Measurements from ENCODE around the gene SEC63.
"Not testable (repeated sequence)": the region's sequence is repeated elsewhere in the genome, so short reads cannot be mapped to it uniquely, and the experiment has no call there.

SEC63 gene, protein sequence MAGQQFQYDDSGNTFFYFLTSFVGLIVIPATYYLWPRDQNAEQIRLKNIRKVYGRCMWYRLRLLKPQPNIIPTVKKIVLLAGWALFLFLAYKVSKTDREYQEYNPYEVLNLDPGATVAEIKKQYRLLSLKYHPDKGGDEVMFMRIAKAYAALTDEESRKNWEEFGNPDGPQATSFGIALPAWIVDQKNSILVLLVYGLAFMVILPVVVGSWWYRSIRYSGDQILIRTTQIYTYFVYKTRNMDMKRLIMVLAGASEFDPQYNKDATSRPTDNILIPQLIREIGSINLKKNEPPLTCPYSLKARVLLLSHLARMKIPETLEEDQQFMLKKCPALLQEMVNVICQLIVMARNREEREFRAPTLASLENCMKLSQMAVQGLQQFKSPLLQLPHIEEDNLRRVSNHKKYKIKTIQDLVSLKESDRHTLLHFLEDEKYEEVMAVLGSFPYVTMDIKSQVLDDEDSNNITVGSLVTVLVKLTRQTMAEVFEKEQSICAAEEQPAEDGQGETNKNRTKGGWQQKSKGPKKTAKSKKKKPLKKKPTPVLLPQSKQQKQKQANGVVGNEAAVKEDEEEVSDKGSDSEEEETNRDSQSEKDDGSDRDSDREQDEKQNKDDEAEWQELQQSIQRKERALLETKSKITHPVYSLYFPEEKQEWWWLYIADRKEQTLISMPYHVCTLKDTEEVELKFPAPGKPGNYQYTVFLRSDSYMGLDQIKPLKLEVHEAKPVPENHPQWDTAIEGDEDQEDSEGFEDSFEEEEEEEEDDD

GRCh38 chr6:107957909-107958688 lies at the start of gene SEC63:
TSS of gene SEC63 (minus strand) at chr6:107958208. CDS start at chr6:107958009, 199 bp downstream.
- peak; percentile 79 for DNase-seq

DNA sequence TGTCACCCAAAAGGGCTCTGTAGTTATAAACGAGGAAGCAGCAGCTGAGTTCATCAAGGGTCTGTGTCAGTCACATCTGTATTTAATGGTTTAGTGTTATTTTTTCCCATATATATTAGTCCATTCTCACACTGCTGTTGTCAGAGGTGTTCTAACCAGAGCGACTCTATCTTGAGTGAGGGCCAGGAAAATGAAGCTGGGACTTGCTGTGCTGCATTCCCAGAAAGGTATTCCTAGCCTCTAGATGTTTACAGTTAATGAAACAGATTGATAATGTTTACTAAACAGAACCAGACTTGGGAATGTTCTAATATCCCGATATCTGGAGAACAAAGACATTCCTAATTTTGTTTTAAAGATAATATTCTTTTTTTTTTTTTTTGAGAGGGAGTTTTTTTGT lies 48.0 kb upstream of the SEC63 start:
- no peak for DNase-seq

DNA sequence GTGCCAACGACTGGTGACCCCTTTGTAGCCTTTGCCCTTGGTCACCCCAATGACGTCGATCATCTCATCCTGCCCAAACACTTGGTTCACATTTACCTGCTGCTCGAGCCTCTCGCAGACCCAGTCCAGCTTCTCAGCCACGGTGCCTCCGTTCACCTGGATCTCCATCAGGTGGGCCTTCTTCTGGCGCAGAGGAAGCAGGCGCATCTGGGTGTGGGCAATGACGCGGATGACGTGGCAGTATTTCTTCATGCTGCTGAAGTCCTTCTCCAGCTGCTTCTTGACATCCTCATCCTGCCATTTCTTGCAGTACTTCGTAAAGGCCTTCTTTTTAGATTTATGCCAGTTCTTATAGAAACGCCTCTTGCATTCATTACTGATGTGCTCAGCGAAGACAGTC lies 46.9 kb upstream of the SEC63 start:
- DNase-seq: no peak

DNA sequence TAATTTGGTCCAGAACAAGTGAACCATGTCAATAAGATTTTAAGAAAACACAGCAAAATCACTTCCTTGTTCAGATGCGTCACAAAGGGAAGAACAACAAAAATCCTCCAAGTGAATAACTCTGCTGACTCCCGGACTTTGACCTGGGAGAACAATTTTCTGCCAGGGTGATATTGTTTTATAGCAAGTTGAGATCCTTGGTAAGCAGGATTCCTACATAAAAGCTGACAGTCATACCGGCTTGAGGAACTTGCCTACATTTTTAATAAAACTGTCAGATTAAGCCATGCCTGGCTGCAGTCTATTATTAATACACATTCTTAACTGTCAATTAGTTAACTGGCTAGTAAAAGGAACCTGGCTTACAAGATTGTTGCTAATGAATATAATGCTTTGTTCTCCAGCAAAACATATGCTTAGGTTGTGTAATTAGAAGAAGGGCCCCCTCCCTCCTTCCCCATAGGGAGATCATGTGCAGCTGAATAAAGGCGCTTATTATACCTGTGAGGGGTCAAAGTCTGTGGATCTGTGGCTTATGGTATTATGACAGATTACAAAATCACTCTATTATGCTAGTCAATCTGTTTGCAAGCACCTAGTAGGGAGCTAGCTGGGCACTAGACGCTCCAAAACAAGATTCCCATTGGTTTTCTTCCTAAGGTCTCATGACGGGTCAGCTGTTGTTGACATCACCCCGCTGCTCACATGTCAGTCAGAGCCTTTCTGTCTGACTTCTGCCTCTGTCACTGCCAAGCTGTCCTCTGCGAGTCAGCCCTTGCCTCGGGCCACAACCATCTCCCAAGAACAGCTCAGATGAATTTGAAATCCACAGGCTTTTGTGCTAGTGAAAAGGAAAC lies 44.6 kb upstream of the SEC63 start:
- DNase-seq: no peak

DNA sequence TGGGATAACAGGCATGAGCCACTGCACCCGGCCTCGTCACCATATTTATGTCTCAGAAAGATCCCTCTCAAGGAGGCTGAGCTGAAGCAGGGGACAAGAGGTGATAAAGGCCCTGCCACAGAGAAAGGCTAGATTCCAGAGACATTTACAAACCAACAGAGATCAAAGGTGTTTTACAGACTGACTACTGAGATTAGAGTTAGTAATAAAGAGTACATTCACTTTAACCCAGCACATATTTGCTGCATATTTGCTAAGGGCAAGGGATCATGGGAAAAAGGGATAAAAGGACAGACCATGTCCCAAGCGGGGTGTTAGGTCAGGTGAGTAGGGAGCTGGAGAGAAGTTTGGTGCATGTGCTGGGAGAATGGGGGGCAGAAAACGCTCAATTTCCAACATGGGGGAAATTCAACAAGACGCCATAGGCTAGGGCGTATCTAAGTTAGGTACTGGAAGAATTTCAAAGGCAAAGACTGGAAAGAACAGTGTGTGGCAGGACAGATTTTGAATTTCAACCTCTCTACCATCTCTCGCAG lies 43.8 kb upstream of the SEC63 start:
- no peak for DNase-seq

- not testable (repeated sequence) for DNase-seq
Measured at GRCh38 chr6:108000259-108000658, 42.3 kb upstream of the SEC63 start.

- DNase-seq: no peak
Measured at GRCh38 chr6:107999341-107999740, 41.3 kb upstream of the SEC63 start.

DNA sequence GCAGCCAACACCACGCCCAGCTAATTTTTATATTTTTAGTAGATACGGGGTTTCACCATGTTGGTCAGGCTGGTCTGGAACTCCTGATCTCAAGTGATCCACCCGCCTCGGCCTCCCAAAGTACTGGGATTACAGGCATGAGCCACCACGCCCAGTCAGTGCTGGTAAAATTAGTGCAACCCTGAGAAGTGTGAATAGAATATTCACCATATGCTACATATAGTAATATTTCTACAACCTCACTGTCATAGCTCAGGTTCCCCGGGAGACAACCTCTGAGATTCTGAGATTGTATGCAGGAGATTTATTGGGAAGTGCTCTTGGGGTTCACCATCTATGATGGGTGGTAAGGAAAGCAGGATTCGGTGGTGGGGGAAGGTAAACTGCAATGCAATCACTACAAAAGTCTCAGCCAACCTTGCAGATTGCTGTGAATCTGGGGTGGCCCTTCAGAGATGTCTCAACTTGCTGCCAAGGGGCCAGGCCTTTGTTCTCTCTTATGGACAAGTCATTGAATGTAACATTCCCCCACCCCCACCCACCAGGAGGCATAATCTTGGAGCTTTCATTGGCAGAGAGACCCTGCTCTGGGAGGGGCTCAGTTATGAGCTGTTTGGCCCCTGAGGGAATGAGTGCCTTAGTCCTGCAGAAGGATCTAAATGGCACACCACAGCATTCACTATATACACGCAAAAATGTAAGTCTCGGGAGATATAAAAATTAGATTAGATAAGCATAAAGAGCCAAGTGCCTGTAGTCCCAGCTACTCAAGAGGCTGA lies 34.0 kb upstream of the SEC63 start:
- no peak for DNase-seq

DNA sequence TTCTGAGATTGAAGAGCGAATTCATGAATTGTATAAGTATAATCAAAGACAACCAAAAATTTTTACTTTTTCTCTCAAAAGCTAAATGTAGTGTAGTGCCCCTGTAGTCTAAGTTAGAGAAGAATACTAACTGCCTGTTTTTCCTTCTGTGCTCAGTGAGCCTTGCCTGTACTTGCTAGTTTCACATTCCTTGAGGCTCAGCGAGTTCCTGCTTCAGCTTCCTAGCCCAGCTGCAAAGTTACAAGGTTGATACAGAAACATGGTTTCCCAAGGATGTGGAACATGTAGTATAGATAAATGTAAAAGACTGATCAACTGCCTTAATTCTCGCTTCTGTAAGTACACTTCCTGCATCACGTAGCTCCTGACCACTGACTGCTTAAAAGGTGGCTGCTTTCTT lies 33.1 kb upstream of the SEC63 start:
- DNase-seq: no peak

GRCh38 chr6:107990587-107990986 lies 32.6 kb upstream of the SEC63 start:
- not testable (repeated sequence) for DNase-seq

- no peak for DNase-seq
Measured at GRCh38 chr6:107989166-107990094, 31.4 kb upstream of the SEC63 start.

- no peak for DNase-seq
Measured at GRCh38 chr6:107988570-107988969, 30.6 kb upstream of the SEC63 start.

DNA sequence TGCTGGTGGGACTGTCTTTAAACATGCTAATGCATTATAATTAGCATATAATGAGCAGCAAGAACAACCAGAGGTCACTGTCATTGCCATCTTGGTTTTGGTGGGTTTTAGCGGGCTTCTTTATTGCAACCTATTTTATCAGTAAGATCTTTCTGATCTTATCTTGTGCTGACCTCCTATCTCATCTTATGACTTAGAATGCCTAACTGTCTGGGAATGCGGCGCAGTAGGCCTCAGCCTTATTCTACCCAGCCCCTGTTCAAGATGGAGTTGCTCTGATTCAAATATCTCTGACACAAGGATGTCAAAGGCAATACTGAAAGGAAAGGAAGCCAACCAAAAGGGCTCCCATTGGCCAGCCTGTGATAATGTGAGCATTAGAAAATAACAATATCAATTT lies 29.8 kb upstream of the SEC63 start:
- no peak for DNase-seq

DNA sequence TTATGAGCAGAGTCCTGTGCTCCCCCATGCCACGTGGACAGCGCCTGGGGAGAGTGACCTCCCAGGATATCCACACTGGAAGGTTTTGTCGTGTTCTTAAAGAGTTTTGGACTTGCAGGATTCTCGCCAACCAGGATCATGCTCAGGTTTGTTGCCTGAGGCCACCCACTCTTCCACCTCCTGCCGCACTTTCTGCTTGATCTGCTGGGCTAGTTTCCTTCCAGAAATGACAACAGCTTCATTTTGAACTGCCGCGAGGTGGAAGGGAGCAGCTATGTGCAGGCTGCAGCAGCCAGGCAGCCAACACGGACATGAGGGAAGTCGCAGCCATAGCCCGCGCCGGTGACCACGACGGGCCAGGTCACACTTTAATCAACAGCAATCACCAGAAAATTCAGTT lies 27.7 kb upstream of the SEC63 start:
- no peak for DNase-seq

- DNase-seq: no peak
Measured at GRCh38 chr6:107983811-107984210, 25.8 kb upstream of the SEC63 start.

- DNase-seq: no peak
Measured at GRCh38 chr6:107982486-107982885, 24.5 kb upstream of the SEC63 start.

DNA sequence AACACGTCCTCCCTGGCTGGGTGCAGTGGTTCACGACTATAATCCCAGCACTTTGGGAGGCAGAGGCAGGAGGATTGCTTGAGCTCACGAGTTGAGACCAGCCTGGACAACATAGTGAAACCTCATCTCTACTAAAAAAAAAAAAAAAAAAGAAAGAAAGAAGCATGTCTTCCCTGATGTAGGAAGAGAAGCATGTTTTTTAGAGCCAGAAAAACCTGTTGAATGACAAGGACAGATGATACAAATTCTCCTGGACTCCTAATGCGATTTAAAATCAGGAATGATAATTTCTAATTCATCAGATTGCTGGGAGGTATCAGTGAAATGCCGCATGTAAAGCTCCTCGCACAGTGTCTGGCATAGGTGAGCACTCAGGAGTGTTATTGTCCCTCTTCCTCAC lies 23.7 kb upstream of the SEC63 start:
- no peak for DNase-seq

DNA sequence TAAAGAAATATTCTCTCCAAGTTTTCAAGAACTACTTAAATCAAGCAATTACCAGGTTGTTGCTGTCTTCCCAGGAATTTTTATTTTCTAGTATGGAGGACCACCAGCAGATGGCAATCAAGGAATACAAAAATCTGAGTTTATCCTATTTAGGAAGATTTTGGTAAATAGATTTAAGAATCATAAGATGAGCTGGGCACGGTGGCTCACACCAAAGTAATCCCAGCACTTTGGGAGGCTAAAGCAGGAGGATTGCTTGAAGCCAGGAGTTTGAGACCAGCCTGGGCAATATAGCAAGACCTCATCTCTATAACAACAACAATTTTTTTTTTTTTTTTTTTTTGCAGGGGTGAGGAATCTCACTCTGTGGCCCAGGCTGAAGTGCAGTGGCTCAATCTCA lies 19.3 kb upstream of the SEC63 start:
- no peak for DNase-seq

DNA sequence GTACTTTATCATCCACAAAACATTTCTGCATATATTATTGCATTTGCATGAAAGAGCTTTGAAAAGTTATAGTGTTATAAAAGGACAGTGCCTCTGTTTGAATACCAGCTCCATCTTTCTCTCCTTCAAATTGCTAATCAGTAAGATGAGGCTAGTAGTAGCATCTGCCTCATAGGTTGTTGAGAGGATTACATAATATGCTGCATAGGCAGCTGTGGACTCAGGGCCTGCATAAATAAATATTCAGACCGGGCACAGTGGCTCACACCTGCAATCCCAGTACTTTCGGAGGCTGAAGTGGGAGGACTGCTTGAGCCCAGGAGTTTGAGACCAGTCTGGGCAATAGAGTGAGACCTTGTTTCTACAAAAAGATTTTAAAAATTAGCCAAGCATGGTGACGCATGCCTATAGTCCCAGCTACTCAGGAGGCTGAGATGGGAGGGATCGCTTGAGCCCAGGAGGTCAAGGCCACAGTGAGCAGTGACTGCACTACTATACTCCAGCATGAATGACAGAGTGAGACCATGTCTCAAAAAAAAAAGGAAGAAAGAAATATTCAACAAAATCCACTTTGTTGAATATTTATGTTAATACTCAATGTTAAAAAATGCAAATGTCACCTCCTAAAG lies 18.3 kb upstream of the SEC63 start:
- DNase-seq: no peak

DNA sequence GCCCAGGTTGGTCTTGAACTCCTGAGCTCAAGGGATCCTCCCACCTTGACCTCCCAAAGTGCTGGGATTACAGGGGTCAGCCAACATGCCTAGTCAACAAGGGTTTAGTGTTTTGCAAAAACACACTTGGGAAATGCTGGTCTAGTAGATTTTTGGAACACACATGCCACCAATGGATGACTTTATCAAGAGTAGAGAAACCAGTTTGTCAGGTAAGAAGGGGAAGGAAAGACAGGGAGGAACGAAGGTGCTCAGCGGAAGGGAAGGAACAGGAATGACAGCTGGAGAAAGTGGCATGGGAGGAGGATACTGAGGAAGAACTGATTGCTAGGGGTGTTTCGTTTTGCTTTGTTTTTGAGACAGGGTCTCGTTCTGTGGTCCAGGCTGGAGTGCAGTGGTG lies 15.6 kb upstream of the SEC63 start:
- no peak for DNase-seq
